ENCODE data around the gene RUNX3.

Gene RUNX3

DNA sequence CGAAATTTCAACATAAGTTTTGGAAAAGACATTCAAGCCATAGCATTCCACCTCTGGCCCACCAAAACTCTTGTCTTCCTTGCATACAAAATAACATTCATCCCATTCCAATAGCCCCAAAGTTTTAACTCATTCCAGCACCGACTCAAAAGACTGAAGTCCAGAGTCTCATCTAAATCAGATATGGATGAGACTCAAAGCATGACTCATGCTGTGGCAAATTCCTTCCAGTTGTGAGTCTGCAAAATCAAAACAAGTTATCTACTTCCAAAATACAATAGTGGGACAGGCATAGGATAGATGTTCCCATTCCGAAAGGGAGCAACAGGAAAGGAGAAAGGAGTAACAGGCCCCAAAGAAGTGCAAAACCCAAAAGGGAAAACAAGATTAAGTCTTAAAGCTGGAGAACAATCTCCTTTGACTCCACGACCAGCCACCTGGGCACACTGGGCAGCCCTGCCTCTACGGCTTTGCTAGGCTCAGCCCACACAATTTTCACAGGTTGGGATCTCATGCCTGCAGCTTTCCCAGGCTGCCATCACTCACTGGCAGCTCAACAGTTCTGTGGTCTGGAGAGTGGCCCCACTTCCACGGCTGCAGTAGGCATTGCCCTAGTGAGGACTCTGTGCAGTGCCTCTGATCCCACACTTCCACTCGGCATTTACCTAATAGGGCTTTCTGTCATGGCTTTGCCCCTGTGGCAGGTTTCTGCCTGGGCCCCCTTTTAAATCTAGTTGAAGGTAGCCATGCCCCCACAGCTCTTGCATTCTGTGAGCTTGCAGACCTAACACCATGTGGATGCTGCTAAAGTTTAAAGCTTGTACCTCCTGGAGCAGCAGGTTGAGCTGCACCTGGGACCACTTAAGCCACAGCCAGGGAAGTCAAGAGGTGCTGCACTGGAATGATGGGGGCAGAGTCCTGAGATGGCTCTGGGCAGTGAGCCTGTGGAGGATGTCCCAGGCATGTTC, 51.0 kb downstream of the RUNX3 start:
- no peak for DNase-seq

DNA sequence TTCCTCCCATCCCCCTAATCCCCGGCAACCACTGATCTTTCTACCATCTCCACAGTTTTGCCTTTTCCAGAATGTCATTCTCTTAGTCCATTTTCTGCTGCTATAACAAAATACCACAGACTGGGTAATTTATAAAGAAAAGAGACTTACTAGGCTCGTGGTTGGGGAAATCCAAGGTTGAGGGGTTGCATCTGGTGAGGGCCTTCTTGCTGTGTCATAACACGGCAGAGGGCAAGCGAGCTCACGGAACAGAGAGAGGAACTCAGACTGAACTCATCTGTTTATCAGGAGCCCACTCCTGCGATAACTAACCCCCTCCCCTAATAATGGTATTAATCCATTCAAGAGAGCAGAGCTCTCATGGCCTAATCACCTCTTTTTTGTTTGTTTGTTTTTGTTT, 52.0 kb downstream of the RUNX3 start:
- no peak for DNase-seq

DNA sequence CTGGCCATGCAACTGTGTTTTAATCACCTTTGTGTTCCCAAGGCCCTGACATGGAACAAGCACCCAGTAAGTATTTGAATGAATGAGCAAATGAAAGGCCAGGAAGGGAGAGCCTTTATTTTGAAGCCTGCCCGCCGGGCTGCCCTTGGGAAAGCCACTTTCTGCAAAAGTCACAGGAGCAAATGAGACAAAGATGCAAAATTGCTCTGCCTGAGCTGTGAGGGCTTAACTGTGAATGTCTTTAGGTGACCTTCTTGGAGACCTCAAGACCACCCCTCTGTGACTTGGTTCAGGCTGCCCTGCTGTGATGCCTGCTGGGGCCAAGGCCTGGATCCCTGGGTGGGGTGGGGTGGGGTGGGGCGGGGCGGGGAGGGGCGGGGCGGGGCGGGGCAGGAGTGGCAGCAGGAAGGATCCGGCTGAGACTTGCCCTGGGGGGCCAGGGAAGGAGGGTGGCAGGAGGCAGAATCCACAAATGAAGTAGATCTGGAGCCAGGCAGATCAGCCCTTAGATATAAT, 54.0 kb downstream of the RUNX3 start:
- DNase-seq, result no peak

DNA sequence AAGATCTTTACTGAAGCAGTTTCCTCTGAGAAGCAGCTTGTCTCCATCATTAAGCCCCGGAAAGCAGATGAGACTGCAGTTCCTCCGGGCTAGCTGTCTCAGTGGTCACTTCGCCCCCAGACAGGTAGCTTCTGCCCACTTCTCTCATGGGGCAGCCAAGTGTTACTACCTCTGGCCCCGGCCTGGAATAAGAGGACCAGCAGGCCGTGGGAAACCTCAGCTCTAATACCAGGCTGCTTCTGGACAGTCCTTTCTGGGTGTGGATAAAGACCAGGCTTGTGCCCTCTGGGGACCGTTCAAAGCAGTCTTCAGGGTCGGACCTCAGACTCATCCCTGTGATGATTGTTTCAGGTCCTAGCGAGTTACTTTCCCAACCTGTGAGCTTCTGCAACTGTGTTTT, 54.8 kb downstream of the RUNX3 start:
- no peak for DNase-seq

DNA sequence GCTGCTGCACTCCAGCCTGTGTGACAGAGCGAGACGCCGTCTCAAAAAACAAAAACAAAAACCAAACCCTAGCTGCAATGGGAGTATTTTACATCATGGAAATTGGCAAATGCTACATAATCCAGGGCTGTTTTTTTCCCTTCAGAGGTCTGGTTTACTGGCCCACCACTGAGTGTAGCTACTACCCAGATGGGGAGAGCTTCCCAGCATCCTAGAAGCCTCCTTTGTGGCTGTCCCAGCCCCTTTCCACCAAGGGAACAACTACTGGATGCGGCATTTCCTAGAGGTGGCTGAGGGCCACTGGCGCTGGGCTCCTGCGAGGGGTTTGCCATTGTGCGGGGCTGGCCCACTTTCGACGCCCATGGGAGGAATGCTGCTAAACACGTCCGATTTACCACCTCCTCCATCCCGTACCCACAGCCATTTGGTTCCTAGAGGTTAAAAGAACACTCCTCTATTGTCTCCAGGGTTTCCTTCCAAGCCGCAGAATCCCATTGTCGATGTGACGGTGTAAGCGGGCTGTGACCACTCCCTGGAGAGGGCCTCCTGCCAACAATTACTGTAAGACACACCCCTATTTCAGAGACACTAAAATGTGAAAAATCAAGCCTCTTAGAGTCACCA, 55.4 kb downstream of the RUNX3 start:
- no peak for DNase-seq

DNA sequence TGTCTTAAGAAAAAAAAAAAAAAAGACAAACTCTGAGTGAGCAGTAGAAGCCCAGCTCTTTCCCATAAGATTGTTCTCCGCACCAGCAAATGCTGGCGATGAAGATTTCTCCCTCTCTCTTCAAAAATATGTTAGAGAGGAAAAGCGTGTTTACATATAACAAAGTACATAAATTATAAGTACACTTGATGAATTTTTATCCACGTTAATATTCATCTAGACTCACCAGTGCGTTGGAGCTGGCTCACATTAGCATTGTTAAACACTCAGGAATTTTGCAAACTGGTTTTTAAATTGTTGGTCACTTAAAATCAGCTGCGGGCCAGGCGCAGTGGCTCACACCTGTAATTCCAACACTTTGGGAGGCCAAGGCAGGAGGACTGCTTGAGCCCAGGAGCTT, 56.0 kb downstream of the RUNX3 start:
- DNase-seq, result no peak

DNA sequence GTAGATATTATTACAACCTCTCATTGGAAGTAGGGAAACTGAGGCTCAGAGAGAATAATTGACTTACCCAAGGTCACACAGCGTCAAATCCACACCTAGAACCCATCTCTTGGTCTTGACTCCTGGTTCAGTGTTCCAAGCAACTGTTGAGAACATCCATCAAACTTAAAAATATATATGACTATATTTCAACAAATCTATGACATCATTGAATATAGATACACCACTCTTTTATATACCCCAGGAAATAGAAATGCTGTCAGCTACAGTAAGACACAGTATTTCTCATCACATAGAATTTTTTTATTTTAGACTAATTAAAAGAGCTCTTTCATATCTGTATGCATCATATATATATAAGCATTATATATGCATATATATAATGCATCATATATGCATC, 56.9 kb downstream of the RUNX3 start:
- DNase-seq, result no peak

DNA sequence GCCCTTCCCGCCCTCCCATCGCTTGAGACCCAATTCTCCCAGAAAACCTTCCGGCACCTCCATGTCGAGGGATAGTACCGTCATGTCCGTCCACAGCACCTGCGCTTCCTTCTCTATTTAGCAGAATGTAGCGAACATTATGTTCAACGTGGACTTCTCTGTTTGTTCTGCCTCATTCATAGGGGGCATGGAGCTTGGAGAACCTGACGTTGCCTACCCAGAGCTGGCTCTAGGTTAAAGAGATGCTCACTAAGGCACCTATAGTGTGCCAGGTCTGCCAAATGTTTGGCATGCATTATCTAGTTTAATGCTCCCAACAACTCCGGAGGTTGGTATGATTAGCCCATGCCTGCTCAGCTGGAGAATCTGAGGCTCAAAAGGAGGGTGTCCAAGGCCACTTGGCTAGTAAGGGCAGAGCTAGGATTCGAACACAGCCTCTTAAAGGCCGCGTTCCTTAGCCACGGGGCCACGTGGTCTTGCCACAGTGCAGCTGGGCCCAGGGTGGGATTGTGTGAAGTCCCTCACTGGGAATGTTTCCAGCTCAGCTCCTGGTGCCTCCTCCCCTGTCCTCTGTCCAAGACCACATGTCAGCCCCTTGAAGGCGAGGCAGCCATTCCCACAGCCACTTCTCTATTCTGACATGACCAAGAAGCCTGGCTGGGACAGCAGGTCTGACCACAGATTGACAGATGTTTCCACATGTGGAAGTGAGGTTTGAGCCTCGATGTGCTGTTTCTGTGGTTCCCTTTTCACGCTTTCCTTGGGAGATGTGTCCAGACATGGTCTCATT, 57.8 kb downstream of the RUNX3 start:
- DNase-seq, result no peak

DNA sequence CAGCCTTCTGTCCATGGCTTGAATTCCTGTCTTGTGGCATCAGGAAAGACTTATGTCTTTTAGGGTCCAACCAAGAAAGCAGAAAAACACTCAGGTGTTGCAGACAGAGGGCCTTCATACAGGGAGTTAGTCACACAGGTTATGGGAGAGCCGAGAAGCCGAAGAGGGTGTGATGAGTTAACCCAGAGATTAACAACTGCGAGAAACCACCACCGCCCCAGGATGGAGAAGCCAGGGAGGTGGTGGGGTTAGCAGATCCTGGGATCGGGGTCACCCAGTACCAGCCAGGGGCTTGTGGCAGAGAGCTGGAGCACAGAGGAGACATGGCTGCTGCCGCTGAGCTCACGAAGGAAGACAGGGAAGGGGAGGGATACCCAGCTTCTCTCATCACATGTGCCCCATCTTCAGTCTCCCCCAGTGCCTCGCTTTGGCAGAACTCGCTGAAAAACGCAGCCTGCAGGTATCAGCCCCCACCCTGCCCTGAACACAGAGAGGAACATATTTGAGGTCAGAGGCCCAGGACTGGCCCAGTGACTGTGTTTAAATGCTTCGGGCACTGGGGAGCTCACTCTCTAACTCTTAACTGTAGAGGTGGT, 58.7 kb downstream of the RUNX3 start:
- DNase-seq, result no peak

DNA sequence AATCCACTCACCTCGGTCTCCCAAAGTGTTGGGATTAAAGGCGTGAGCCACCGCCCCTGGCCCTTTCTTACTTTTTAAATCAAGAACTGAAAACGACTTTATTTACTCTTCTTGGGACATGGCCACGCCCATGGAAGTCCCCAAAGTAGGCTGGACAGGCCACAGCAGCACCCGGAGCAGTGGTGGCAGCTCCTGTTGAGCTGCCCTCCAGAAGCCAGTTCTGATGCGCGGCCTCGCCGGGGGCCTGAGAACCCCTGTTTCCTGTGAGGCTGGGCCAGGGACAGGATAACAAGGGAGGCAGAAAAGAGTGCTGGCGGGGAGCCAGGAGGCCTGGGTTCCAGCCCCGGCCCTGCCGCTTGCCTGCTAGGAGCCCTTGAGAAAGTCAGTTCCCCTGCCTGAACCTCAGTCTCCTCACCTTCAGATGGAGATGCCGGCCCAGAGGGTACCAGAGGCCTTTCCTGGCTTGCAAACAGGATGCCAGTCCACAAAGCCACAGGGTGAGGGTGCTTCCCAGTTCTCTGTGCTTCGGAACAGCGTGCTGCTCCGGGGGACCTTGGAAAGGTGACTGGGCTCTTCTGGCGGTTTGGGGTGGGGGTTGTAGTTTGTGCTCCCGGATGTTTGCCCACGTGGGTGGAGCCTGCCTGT, 59.4 kb downstream of the RUNX3 start:
- no peak for DNase-seq

DNA sequence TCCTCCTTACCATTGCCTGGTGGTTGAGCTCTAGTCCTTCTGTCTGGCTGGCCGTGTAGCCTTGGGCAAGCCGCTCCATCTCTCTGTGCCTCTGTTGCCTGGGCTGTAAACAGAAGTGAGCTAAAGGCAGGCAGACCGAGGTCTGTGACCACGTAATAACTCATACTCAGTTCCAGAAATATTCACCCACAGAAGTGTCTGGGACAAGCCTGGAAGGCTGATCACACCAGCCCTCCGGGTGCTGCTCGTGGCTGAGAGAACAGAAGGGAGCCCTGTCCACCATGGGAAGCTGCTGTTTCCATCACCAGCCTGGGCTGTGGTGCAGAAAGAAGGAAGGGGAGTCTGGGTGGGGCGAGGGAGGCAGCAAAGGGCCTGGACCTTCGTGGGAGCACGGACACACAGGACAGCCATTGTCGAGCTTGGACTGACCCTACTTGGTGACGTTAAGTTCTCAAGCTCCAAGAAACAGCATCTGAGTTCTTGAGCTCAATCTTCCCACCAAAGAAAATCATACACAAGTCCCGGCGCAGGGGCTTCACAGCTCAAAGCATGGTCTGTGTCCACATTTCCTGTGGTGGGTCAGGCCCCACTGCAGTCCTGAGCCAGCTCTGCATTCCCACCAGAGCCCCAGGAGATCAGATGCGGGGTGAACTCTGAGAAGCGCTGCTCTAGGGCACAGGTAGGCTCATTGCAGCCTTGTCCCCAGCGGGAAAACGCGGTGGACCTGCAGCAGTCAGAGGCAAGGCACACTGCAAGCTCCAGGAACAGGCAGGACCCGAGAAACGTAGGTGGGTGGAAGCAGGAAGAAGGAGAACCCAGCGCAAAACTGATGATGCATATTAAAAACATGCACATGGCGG, 61.8 kb downstream of the RUNX3 start:
- DNase-seq, result no peak

DNA sequence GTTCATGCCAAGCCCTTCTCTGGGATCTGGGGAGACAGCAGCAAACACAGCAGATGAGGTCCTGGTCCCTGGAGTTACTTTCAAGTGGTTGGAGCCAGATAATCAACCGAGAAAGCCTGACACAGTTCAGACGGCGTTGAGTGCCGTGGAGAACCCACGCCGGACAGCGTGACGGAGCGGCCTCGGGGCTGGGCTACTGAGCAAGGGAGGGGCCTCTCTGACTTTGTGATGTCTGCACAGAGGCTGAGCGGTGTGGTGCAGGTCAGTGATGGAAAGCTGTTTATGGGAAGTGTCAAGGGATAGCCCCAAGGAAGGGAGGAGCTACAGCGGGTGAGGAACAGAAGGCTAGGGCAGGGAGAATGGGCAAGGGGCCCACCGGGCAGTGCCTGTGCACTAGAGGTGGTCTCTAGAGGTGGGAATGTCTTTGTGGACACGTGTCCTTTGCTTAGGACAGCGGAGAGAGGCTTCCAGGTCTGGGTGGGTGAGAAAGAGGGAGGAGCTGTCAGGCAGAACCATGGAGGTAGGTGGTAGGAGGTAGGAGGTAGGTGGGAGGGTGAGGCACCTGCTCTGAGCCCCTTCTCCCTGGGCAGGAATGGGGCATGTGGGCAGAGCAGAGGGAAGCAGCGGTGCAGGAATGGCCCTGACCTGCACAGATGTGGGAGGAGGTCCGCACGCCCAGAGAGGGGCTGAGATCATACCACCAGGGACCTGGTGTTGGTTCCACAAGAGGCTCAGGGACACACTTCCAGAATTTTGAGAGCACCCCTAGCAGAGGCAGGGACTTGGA, 62.8 kb downstream of the RUNX3 start:
- DNase-seq, result no peak

DNA sequence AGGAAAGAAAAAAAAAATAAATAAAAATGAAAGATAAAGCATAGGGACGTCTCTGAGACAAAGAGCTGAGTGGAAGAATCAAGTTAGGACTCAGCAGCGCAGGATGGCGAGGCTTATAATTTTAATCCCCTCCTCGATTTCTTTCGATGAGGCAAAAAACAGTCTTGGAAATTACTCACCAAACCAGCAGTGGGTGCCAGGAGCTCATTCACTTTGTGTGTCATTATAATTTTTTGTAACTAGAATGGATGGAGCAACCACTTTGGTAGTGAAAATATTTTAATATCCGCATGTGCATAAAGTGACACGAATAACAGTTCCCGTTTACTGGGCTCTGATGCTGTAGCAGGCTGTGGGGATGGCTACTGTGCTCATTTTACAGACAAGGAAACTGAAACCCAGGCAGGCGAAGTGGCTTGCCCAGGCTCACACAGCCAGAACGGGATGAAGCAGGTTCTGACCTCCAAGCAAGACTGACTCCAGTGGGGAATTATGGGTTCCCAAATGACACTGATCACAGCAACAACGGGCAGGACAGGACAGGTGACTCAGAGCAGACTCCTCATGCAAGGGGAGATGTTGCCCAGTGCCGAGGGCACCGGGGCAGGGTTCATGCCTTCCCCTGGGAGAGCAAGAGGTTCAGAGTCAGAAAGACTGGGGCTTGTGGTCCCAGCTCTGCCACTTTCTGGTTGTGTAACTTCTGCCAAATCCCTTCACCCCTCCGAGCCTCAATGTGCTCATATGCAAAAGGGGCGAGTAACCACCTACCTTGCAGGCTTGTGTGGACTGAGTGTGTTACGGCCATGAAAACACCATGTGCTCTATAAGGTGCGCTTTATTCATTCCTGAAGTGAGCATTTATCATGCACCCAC, 63.6 kb downstream of the RUNX3 start:
- DNase-seq, result no peak

DNA sequence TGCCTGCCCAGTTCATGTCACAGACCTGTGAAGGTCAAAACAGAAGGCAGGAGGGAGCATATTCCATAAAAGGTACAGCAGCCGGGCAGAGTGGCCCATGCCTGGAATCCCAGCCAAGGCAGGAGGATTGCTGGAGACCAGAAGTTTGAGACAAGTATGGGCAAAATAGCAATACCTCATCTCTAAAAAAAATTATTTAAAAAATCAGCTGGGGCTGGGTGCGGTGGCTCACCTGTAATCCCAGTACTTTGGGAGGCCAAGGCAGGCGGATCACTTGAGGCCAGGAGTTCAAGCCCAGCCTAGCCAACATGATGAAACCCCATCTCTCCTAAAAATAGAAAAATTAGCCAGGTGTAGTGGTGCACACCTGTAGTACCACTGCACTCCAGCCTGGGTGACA, 64.5 kb downstream of the RUNX3 start:
- no peak for DNase-seq

DNA sequence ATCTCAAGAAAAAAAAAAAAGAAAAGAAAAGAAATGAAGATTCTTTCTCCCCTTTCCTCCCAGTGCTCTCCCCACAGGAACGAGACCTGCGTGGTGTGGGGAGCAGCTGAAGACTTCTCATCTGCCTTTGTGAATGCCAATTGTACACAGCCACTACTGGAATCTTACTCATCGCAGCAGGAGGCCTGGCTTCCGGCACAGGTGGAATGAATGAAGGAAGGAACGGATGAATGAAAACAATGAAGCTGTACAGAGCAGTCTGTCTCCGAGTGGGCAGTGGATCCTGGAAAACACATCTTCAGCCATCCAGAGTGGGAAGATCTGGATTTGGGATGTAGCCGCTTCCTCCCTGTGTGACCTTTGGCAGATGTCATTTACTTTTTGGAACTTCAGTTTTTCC, 64.9 kb downstream of the RUNX3 start:
- no peak for DNase-seq

DNA sequence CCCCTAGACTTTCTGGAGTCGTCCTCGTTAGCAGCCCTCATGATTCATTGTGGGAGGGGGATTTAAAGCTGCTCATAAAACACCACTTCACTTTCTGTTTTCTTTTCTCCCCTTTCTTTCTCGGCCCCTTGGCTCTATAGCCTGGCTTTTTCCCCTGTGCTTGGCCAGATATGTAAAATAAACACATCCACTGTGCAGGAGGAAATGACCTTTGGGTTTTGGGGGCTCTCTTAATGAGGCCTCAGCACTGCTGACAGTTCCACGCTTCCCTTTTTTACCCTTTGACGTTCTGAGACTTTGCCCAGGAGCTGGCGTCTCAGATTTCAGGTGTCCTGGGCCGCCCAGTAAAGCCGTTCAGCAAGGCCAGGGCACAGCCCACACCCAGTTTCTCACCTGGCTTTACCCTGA, 65.7 kb downstream of the RUNX3 start:
- DNase-seq, result no peak

DNA sequence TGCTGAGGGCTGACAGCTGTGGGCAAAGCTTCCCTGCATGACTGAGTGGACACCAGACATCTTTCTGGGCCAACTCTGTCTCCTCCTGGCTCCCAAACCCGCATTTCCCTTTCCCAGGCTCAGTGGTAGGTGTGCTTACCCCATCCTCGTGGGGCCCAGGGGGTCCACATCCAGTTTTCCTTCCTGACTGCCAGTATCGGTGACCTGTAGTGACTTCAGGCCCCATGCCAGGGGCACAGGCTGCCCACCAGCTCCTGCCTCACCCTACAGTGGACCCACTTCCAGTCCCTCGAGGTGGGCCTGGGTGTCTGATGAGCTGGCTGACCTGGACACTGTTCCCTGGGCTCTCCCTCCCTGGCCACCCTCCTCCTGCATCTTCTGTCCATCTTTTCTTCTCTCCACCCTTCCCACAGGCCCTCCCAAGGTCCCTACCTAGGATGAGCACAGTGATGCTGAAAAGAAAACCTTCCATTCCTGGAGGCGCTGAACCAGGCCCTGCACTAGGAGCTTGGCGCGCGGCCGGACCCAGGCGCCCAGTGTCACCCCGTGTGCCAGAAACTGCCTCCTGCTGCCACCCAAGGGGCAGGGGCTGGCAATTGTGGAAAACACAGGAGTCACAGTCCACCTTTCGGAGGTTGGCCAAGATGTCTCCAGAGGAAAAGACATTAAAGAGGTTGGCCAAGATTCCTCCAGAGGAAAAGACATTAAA, 67.1 kb downstream of the RUNX3 start:
- DNase-seq, result no peak

DNA sequence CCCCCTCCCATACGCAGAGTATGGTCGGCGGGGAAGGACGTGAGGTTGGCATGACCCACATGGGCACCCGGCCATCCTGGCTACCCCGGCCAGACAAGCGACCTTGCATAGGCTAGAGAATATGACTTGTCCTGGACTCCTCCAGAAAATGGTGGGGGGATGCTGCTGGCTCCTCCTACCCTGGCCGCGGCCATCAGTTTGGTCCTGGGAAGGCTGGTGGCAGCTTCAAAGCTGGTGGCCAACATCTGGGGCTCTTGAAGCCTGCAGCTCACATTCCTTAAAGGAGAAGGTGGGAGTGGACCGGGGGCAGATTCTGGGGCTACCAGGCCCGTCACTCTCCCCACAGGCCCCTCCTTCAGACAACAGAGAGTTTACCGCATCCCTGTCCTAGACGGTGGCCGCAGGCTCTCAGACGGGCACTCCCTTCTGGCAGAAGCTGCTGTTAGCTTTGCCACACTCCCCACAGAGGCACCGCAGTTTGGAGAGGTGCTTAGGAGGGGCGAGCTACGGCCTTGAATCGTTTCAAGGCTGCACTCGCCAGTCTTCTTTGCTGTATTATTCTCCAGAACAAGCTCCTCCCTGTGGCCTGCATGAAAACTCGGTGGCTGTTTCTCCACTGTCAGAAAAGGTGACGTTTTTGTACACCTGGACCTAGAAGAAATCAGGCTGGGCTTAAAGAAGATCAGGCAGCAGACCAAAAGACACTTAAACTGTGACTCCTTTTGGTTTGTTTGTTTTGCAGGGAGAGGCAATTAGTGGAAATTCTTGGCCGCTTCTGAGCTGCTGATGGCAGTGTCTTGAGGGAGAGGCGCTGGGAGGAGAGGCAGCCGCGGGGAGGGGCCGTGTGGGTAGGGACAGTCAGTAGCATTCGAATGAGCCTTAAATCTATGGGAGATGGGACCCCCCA, 68.0 kb downstream of the RUNX3 start:
- DNase-seq, result peak; percentile 54

Measured in left hindlimb (tissue), 1 donor.